Fibroblast of lung (primary cell): ENCODE data around the gene PRG2.

Source experiments
- CTCF ChIP-seq, 2 donors: IDR thresholded peaks in 1 of 2; conservative IDR thresholded peaks in 1 of 2; 1 replicate in 1 of 2; 2 replicates in 1 of 2; pipeline ENCODE4 v1.5.1; 2011 to 2012; ENCODE audit warnings: low read length in 2 of 2, control low read depth in 1 of 2, inconsistent platforms in 1 of 2, low read depth in 1 of 2, mild to moderate bottlenecking in 1 of 2
- EZH2 ChIP-seq: IDR thresholded peaks from 2 replicates; pipeline ENCODE4 v1.5.1; 2012; ENCODE audit warnings: low read length, control low read depth, mild to moderate bottlenecking; ENCODE audit errors: missing control alignments

GRCh38 chr11:57430952-57431351, 40.5 kb upstream of the PRG2 start:
- TF ChIP-seq CTCF (conservative IDR thresholded peaks at IDR 0.05 in 1 of 2, IDR thresholded peaks at IDR 0.05 in 1 of 2; ENCODE audit: low read depth in 1 of 2, low read length in 2 of 2) = no peak
- TF ChIP-seq EZH2 = no peak
